Stimulated activated CD4-positive, alpha-beta T cell treated with anti-CD3 and anti-CD28 coated beads, Interleukin-4, amount 100 ng/mL, for 48 hours (primary cell): ENCODE results near the gene SYNPO.

Experiments used
- DNase-seq, 2 donors: peaks; one replicate each; pipeline ENCODE4 v3.0.0-alpha.2; 2020; ENCODE audit warnings: low read depth in 2 of 2

SYNPO gene

GRCh38 chr5:150689120-150689519 is 48.7 kb downstream of the SYNPO start:
- DNase-seq = no peak

GRCh38 chr5:150690760-150691159 is 50.3 kb downstream of the SYNPO start:
- DNase-seq = no peak

- DNase-seq = no peak
Measured at GRCh38 chr5:150692276-150692675, 51.8 kb downstream of the SYNPO start.

- DNase-seq = no peak
Measured at GRCh38 chr5:150694612-150695011, 54.2 kb downstream of the SYNPO start.

GRCh38 chr5:150700246-150700593 is 59.8 kb downstream of the SYNPO start:
- DNase-seq = no peak

- peak; percentile 82 to 86 for DNase-seq
Measured at GRCh38 chr5:150700594-150701377, 60.3 kb downstream of the SYNPO start, which contains the start of gene RBM22. Gene RBM22 (minus strand): TSS chr5:150701062. CDS start chr5:150700985, 77 bp downstream.

- DNase-seq = no peak
Measured at GRCh38 chr5:150703762-150704161, 63.3 kb downstream of the SYNPO start.

GRCh38 chr5:150706776-150707390 is 66.4 kb downstream of the SYNPO start:
- DNase-seq = no peak
